HCT116 (cell line): ENCODE data around the gene SAMD9L.

Experiments used
- CTCF ChIP-seq, 3 experiments: fragments of 200-600 bp in 1 of 3; sonication (generic) in 1 of 3; IDR thresholded peaks in 2 of 3; conservative IDR thresholded peaks in 1 of 3; 2 replicates each; pipeline ENCODE4 v1.5.1; 2012 to 2017; ENCODE audit warnings: low read depth in 2 of 3, low read length in 2 of 3, antibody characterized with exemption in 1 of 3, borderline replicate concordance in 1 of 3, control low read depth in 1 of 3, mild to moderate bottlenecking in 1 of 3, mixed read lengths in 1 of 3, mixed run types in 1 of 3, moderate library complexity in 1 of 3; ENCODE audit not compliant: insufficient read depth in 1 of 3
- EGR1 ChIP-seq: IDR thresholded peaks from 2 replicates; pipeline ENCODE4 v1.6.1; 2012; ENCODE audit warnings: low read depth
- POLR2A ChIP-seq: IDR thresholded peaks from 2 replicates; pipeline ENCODE4 v1.7.0; 2011; ENCODE audit warnings: borderline replicate concordance; ENCODE audit not compliant: insufficient read depth, insufficient read length; ENCODE audit errors: extremely low read depth
- RAD21 ChIP-seq: IDR thresholded peaks from 2 replicates; pipeline ENCODE4 v1.6.1; 2012; ENCODE audit warnings: low read depth, mild to moderate bottlenecking
- REST ChIP-seq: IDR thresholded peaks from 2 replicates; pipeline ENCODE4 v1.6.1; 2012; ENCODE audit warnings: low read depth
- SP1 ChIP-seq: IDR thresholded peaks from 2 replicates; pipeline ENCODE4 v1.6.1; 2012; ENCODE audit warnings: low read depth
- TCF7L2 ChIP-seq: IDR thresholded peaks from 2 replicates; pipeline ENCODE4 v1.7.0; 2011; ENCODE audit warnings: borderline replicate concordance, inconsistent platforms; ENCODE audit not compliant: insufficient read depth, insufficient read length; ENCODE audit errors: extremely low read depth
- ZBTB33 ChIP-seq: IDR thresholded peaks from 2 replicates; pipeline ENCODE4 v1.6.1; 2011; ENCODE audit warnings: mild to moderate bottlenecking, low read length, moderate library complexity; ENCODE audit not compliant: insufficient replicate concordance; ENCODE audit errors: extremely low read depth

- no peak for TF ChIP-seq SP1
- no peak for TF ChIP-seq RAD21
- TF ChIP-seq ZBTB33 = no peak
- no peak for TF ChIP-seq CTCF (IDR thresholded peaks at IDR 0.05 in 2 of 3, conservative IDR thresholded peaks at IDR 0.05 in 1 of 3; ENCODE audit: borderline replicate concordance in 1 of 3, insufficient read depth in 1 of 3, low read depth in 2 of 3, low read length in 2 of 3)
- no peak for TF ChIP-seq TCF7L2
- TF ChIP-seq EGR1 = no peak
- TF ChIP-seq REST = no peak
- no peak for TF ChIP-seq POLR2A
Measured at GRCh38 chr7:93148144-93148543, at the start of gene SAMD9L.
